GM23338 (cell line): Measurements from ENCODE around the gene CDH9. TPM values are rescaled to one million over a fixed set of nuclear protein-coding genes. Genes with fewer than 3 reads are reported as not detected.

ENCODE experiments used
- ATAC-seq: fragments of 200-7000 bp; cut with Tn5 transposase; 3 replicates; pipeline ENCODE4 v1.9.1; 2020
- DNase-seq: peaks from one replicate; pipeline ENCODE4 v3.0.0-alpha.2; 2015; ENCODE audit warnings: low spot score
- H2AFZ ChIP-seq: fragments of 200-600 bp; sonication (generic); 2 replicates; pipeline ENCODE4 v1.8.0; 2016; ENCODE audit warnings: antibody characterized with exemption, mild to moderate bottlenecking, moderate library complexity
- H3F3A ChIP-seq: fragments of 200-600 bp; sonication (generic); replicated peaks from 2 replicates; pipeline ENCODE4 v1.8.0; 2017; ENCODE audit warnings: antibody characterized with exemption, mixed run types, low read depth
- H3K27ac ChIP-seq: fragments of 200-600 bp; sonication (generic); 2 replicates; pipeline ENCODE4 v1.6.1; 2016; ENCODE audit warnings: low read depth
- H3K27me3 ChIP-seq: fragments of 200-600 bp; sonication (generic); 2 replicates; pipeline ENCODE4 v1.8.0; 2016; ENCODE audit warnings: mild to moderate bottlenecking, mixed run types, moderate library complexity; ENCODE audit not compliant: insufficient read depth
- H3K36me3 ChIP-seq: fragments of 200-600 bp; sonication (generic); 2 replicates; pipeline ENCODE4 v1.8.0; 2016; ENCODE audit warnings: mild to moderate bottlenecking; ENCODE audit not compliant: insufficient read depth
- H3K4me1 ChIP-seq: fragments of 200-600 bp; sonication (generic); 2 replicates; pipeline ENCODE4 v1.8.0; 2016; ENCODE audit warnings: mild to moderate bottlenecking, moderate library complexity; ENCODE audit not compliant: insufficient read depth
- H3K4me2 ChIP-seq: fragments of 200-600 bp; sonication (generic); 2 replicates; pipeline ENCODE4 v1.7.1; 2017; ENCODE audit warnings: mixed run types
- H3K4me3 ChIP-seq: fragments of 200-600 bp; sonication (generic); 2 replicates; pipeline ENCODE4 v1.6.1; 2016; ENCODE audit warnings: mixed run types
- H3K79me2 ChIP-seq: fragments of 200-600 bp; sonication (generic); replicated peaks from 2 replicates; pipeline ENCODE4 v1.8.0; 2017; ENCODE audit warnings: mild to moderate bottlenecking; ENCODE audit not compliant: insufficient read depth
- H3K9me2 ChIP-seq: fragments of 200-600 bp; sonication (generic); 2 replicates; pipeline ENCODE4 v1.8.0; 2017; ENCODE audit not compliant: insufficient read depth
- H4K20me1 ChIP-seq: fragments of 200-600 bp; sonication (generic); replicated peaks from 2 replicates; pipeline ENCODE4 v1.8.0; 2017; ENCODE audit warnings: mild to moderate bottlenecking; ENCODE audit not compliant: insufficient read depth
- H3K27ac Mint-ChIP-seq: 2 replicates; pipeline ENCODE4 v1.8.0; 2020; ENCODE audit warnings: inconsistent platforms, mild to moderate bottlenecking, moderate library complexity, mixed read lengths
- H3K27me3 Mint-ChIP-seq: 3 replicates; pipeline ENCODE4 v1.8.0; 2022; ENCODE audit warnings: low read depth, mild to moderate bottlenecking, moderate library complexity, mixed read lengths, inconsistent platforms; ENCODE audit not compliant: insufficient read depth, poor library complexity
- H3K36me3 Mint-ChIP-seq: 3 replicates; pipeline ENCODE4 v1.8.0; 2021; ENCODE audit warnings: low read depth, mild to moderate bottlenecking, inconsistent platforms, moderate library complexity, mixed read lengths
- H3K4me1 Mint-ChIP-seq: 3 replicates; pipeline ENCODE4 v1.8.0; 2020; ENCODE audit warnings: mild to moderate bottlenecking, inconsistent platforms, mixed read lengths
- H3K4me3 Mint-ChIP-seq: 3 replicates; pipeline ENCODE4 v1.8.0; 2021; ENCODE audit warnings: moderate library complexity, mild to moderate bottlenecking, inconsistent platforms, mixed read lengths
- H3K9me3 Mint-ChIP-seq: 3 replicates; pipeline ENCODE4 v1.8.0; 2020; ENCODE audit warnings: moderate library complexity, mild to moderate bottlenecking, inconsistent platforms, mixed read lengths
- CREB1 ChIP-seq: fragments of 250-450 bp; sonication (Bioruptor Pico); IDR thresholded peaks from 2 replicates; pipeline ENCODE4 v1.5.0; 2020; ENCODE audit warnings: low read depth, mild to moderate bottlenecking, moderate library complexity
- ETS1 ChIP-seq: IDR thresholded peaks from 2 replicates; pipeline ENCODE4 v1.6.1; 2016; ENCODE audit warnings: antibody characterized with exemption
- EZH2 ChIP-seq: fragments of 200-600 bp; sonication (generic); IDR thresholded peaks from one replicate; pipeline ENCODE4 v1.8.0; 2017; ENCODE audit warnings: antibody characterized with exemption, mild to moderate bottlenecking, low read depth; ENCODE audit not compliant: unreplicated experiment
- EZH2phosphoT487 ChIP-seq: fragments of 200-600 bp; sonication (generic); IDR thresholded peaks from one replicate; pipeline ENCODE4 v1.8.1; 2018; ENCODE audit warnings: antibody characterized with exemption; ENCODE audit not compliant: unreplicated experiment
- JUNB ChIP-seq: IDR thresholded peaks from one replicate; pipeline ENCODE4 v1.6.1; 2016; ENCODE audit warnings: antibody characterized with exemption; ENCODE audit not compliant: unreplicated experiment
- NANOG ChIP-seq: IDR thresholded peaks from 2 replicates; pipeline ENCODE4 v1.6.1; 2016; ENCODE audit warnings: antibody characterized with exemption, borderline replicate concordance
- POLR2AphosphoS5 ChIP-seq: IDR thresholded peaks from 2 replicates; pipeline ENCODE4 v1.6.1; 2016; ENCODE audit warnings: antibody characterized with exemption, low read depth
- STAT1 ChIP-seq: IDR thresholded peaks from one replicate; pipeline ENCODE4 v1.6.1; 2016; ENCODE audit warnings: antibody characterized with exemption; ENCODE audit not compliant: unreplicated experiment
- ZNF114 ChIP-seq: fragments of 250-450 bp; sonication (Bioruptor Pico); IDR thresholded peaks from 2 replicates; pipeline ENCODE4 v1.5.0; 2020; ENCODE audit warnings: mild to moderate bottlenecking, moderate library complexity
- ZNF462 ChIP-seq: fragments of 250-450 bp; sonication (Bioruptor Pico); IDR thresholded peaks from 2 replicates; pipeline ENCODE4 v1.5.0; 2020; ENCODE audit warnings: mild to moderate bottlenecking, moderate library complexity
- polyA plus RNA-seq: library from polyadenylated mRNA; unstranded; fragments of >200 nt; fragmentation: Nextera tagmentation; extraction: Ambion mirVana; gene quantifications from 2 replicates; pipeline ENCODE4 v1.2.1, GENCODE V29; 2016
- total RNA-seq: library from RNA; depleted of rRNA; stranded (reverse); fragments of >200 nt; shearing (Covaris generic); gene quantifications from 2 replicates; pipeline ENCODE4 v1.2.3, GENCODE V29; 2014

CDH9 gene
- total and polyA plus RNA-seq, 2 experiments from 2014 or later: 0.26 to 0.31 TPM

GRCh38 chr5:26986985-26987384, 51.4 kb downstream of the CDH9 start (continued):
- no peak for TF ChIP-seq EZH2phosphoT487
- TF ChIP-seq ZNF114: no peak
- no peak for TF ChIP-seq STAT1
- no peak for TF ChIP-seq NANOG

GRCh38 chr5:26981750-26982149, 56.6 kb downstream of the CDH9 start:
- Mint-ChIP-seq H3K9me3 (no peaks in the 10 kb centered on the region), H3K27ac (no peak overlapping the region), H3K4me3 (no peak overlapping the region), H3K27me3 (no peaks in the 10 kb centered on the region), H3K4me1 (no peaks in the 10 kb centered on the region), H3K36me3 (no peaks in the 10 kb centered on the region)
- Histone ChIP-seq H3K9me2 (no peaks in the 10 kb centered on the region), H3K79me2 (no peaks in the 10 kb centered on the region), H3K36me3 (no peaks in the 10 kb centered on the region), H3K4me2 (no peak overlapping the region), H2AFZ (no peak overlapping the region), H3K4me3 (no peak overlapping the region), H3K27ac (no peak overlapping the region), H3K4me1 (no peaks in the 10 kb centered on the region), H3K27me3 (no peaks in the 10 kb centered on the region), H3F3A (no peaks in the 10 kb centered on the region), H4K20me1 (no peaks in the 10 kb centered on the region)
- TF ChIP-seq ZNF114 (no peak), CREB1 (CRISPR knock-in tag) (no peak), ZNF462 (no peak), POLR2AphosphoS5 (no peak), JUNB (no peak), NANOG (no peak), STAT1 (no peak), EZH2 (no peak), ETS1 (no peak)
- DNase-seq: no peak
- ATAC-seq: no peak
